Stimulated activated CD4-positive, alpha-beta T cell treated with anti-CD3 and anti-CD28 coated beads, Interleukin-1b, Interleukin-23, amount 100 ng/mL, for 24 hours (primary cell): ENCODE measurements around the gene APOC4.
"Not testable (repeated sequence)": the region's sequence is repeated elsewhere in the genome, so short reads cannot be mapped to it uniquely, and the experiment has no call there.

Experiments
- DNase-seq, 4 experiments: peaks; one replicate each; pipeline ENCODE4 v3.0.0-alpha.2; 2020; ENCODE audit warnings: low read depth in 4 of 4, low spot score in 1 of 4

Gene APOC4

DNA sequence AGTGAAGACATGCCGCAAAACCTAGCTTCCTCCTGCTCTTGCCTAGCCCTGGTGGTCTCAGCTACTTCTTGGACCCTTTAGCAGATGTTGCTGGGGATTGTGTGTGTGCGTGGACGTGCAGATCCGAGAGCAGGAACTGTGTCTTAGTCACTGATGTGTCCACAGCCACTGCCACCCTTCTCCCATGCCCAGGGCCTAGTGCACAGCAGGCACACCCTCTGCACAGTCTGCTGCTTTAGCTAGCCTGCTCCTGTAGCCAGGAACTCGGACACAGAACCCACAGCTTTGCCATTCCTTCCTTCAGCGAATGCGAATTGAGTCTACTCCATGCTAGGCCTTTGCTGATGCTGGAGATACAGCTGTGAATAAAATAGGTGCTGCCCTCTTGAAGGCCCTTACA lies 15.5 kb downstream of the APOC4 start:
- no peak for DNase-seq

DNA sequence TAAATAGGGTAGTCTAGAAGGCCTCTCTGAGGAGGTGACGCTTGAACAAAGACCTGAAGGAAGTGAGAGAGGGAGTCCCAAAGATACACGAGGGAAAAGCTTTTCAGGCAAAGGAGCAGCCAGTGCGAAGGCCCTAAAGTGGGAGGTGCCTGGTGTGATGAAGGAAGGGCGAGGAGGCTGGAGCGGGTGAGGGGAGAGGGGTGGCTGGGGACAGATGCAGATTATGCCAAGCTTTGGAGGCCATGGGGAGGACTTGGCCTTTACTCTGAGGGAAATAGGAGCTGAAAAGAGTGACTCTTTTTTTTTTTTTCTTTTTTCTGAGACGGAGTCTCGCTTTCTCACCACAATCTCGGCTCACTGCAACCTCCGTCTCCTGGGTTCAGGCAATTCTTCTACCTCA lies 16.1 kb downstream of the APOC4 start:
- DNase-seq = no peak

DNA sequence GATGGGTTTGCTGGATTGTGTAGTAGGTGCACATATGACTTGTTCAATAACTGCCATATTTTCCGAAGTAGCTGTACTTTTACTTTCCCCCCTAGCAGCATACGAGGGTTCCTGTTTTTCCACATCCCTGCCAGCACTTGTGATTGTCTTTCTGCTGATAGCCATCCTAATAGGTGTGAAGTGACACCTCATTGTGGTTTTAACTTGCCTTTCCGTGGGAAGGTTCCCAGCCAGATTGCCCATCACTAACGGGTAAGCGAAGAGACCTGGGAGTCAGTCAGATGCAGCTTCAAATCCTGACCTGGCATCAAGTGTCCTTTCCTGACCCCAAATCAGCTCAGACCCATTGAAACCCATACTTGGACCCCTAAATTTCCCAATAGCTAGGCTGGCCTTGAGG lies 17.7 kb downstream of the APOC4 start:
- no peak for DNase-seq

DNA sequence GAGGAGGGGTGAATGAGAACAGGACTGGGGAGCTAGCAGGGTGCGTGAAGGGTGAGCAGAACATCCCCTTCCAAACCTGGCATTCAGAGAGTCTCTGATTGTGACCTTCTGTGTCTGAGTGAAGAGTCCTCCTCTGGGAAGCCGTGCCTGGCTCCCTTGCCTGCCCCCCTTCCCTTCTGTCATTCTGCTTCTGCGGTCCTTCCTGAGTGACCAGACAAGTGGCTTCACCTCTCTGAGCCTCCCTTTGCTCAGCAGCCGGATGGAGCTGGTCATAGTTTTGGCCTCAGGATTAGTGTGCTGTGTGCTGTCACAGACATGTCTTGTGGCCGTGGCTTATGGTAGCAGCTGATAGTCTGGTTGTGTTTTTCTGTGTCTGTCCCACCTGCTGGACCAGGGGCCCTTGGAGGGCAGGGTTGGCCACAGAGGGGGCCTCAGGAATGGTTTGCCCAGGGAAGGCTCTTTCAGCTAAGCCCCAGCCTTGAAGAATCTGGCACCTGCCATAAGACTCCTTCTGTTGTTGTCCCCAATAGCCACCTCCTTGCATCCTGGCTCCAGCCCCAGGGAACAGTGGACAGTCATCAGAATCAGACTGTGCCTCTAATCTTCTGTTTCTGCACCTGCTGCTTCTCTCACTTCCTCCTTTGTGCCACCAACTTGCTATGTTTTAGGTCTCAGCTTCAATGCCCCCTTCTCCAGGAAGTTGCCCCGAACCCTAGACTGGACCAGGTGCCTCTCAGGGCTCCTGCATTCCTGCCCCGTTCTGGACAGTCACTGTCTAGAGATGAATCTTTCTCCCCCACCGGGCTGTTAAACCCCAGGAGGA lies 19.1 kb downstream of the APOC4 start:
- DNase-seq = no peak

DNA sequence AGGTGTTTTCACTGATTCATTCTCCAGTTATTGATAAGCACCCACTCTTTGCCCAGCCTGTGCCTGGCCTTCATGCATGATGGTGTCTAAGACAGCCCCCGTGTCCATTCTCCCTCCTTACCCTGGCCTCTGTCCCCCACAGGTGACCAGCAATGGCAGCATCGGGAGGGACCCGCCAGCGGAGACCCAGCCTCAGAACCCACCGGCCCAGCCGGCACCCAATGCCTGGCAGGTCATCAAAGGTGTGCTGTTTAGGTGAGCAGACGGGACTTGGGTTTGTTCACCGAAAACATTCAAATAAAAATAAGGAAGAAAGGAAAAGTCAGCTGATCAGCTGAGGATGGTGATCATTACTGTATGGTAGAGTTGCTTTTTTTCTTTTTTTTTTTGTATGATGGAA lies 19.8 kb downstream of the APOC4 start:
- DNase-seq = no peak

DNA sequence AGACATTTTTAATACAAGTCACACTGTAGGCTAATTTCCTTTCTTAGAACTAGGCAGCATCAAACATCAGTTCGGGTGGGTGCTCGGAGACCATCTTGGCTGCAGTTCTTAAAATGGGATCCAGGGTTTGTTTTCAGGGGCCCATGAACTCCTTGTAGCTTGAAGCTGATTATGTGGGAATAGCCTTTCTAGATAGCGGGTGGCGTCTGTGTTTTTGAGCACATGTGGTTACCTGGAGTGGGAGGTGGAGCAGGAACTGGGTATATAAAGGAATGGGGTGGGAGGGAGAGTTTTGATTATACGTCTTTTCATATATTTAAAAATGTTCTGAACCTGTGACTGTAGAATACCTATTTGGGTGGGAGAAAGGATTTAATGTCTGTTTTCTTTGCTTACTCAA lies 26.1 kb downstream of the APOC4 start:
- no peak for DNase-seq

DNA sequence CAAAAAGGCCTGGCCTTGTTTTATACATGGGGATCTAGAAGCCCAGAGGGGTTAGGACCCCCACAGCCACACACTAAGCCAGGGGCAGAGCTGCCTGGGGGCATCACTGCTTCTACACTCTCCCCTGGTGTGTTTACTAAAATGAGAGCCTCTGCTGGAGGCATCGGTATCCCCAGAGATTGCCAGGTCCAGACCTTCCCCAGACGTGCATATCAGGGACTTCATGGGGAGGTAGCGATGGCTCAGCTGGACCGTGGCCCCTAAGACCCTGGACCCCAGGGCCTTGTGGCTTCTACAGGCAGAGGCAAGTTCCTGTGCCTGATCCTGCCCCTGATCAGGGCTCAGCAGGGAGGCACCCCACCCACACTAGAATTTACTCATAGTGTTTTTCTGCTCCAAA lies 26.6 kb downstream of the APOC4 start:
- DNase-seq = no peak

DNA sequence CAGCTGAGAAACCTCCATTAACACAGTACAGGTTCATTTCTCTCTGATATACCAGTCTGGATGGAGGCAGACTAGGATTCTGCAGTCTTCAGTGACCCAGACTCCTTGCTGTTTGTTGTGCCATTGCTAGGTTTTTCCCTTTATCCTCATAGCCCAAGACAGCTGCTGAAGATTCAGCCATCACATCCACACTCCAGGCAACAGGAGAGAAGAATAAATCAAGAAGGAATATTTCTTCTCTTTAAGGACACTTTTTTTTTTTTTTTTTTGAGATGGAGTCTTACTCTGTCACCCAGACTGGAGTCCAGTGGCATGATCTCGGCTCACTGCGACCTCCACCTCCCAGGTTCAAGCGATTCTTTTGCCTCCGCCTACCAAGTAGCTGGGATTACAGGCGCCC lies 27.4 kb downstream of the APOC4 start:
- no peak for DNase-seq

DNA sequence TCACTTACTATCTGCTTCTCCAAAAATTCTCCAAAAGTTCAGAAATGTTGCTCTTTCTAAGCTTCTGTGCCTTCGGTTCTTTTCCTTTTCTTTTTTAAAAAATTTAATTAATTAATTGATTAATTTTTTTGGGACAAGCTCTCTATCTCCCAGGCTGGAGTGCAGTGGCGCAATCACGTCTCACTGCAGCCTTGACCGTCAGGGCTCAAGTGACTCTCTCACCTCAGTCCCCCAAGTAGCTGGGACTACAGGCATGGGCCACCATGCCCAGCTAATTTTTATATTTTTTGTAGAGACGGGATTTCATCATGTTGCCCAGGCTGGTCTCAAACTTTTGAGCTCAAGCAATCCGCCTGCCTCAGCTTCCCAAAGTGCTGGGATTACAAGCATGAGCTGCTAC lies 29.4 kb downstream of the APOC4 start:
- not testable (repeated sequence) for DNase-seq

DNA sequence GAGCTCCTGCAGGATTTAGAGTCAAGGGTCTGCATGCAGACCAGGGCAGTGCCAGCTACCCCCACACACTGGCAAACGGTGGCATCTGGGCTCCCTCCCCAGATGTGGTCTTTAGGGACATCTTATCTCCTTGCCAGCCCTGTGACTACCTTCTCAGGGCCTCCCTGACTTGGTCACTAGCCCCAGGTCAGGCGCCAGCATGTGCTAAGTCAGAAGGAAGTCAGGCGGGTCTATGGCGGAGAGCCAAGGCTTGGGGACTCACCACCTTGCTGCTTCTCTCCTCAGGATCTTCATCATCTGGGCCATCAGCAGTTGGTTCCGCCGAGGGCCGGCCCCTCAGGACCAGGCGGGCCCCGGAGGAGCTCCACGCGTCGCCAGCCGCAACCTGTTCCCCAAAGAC lies 30.8 kb downstream of the APOC4 start:
- no peak for DNase-seq

DNA sequence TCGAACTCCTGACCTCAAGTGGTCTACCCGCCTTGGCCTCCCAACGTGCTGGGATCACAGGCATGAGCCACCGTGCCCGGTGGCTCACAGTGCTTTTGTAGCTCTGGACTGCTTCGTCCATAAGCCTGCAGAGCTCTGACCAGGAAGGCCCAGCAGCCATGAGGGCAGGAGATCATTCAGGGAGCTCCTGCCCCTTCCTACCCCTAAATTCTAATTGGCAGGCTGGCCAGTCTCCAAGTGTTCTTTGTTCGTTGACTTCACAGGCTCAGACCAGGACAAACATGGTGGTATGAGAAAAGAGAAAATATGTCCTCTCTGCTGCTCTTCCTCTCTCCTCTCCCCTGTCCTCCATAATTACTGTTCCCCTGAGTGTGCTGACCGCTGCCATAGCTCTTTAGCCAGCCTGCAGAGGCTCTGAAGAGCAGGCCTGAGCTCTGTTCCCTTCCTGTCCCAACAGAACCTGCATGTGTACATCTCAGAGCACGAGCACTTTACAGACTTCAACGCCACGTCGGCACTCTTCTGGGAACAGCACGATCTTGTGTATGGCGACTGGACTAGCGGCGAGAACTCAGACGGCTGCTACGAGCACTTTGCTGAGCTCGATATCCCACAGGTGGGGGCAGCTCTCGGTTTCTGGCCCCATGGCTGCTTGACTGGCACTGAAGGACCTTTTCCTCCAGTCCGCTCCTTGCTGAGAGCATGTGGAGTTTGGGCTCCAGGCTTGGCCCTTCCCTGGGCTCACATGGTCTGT lies 32.1 kb downstream of the APOC4 start:
- no peak for DNase-seq

DNA sequence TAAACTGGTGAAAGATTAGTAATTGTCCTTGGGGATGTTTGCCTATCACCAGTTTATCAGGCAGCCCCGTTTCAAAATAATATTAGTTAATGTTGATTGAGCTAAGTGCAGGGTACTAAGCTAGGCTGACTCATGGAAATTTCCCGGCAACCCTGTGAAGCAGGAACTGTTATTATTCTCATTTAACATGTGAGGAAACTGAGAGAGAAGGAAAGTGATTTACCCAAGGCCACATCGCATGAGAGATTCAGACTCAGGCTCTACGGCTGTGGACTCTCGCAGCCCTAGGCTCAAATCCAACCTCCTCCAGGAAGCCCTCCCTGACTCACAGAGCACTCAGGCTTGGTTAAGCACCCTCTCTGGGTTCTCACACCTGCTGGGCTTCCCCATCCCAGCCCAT lies 32.8 kb downstream of the APOC4 start:
- DNase-seq = no peak

DNA sequence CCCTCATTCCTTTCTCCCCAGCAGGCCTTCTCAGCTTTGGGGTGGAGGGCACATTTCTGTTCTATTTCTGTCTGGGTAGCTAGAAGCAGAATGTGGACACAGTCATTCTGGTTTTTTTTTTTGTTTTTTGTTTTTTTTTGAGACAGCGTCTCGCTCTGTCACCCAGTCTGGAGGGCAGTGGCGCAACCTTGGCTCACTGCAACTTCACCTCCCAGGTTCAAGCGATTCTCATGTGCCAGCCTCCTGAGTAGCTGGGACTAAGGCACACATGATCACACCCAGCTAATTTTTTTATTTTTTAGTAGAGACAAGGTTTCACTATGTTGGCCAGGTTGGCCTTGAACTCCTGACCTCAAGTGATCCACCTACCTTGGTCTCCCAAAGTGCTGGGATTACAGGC lies 33.4 kb downstream of the APOC4 start:
- no peak for DNase-seq

DNA sequence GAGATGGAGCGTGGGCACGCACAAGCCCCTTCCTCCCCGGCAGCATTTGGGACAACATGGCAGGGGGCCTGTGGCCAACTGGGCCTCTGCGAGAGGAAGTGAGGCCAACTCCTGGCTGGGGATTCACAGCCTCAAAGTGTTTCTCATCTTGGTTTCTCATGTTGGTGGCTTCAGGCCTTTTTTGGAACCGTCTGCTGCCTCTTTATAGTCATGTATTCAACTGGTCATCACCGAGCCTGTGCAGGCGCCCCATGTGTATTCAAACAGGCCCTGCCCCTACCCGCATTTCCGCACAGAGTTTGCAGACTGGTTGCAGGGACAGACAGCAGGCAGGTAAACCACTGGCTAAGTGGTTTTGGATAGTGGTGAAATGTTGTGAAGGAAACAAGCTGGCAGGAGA lies 42.0 kb downstream of the APOC4 start:
- no peak for DNase-seq

DNA sequence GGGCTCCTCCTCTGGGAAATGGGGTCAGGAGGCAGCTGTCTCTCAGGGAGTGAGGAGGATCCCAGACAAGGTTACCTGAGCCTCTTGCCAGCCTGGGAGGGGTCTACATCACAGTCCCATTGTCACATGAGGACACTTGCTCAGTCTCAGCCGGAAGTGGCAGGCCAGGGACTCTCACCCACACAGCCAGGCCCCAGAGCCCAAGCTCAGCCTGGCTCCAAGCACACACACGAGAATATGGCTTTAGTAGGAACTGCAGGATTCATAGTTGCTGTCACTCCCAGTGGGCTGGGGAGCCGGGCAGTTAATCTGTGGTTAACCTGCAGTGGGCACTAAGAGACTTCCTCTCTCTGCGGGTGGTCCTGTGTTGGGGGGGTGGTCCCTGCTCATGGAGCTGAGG lies 43.4 kb downstream of the APOC4 start:
- DNase-seq = no peak

DNA sequence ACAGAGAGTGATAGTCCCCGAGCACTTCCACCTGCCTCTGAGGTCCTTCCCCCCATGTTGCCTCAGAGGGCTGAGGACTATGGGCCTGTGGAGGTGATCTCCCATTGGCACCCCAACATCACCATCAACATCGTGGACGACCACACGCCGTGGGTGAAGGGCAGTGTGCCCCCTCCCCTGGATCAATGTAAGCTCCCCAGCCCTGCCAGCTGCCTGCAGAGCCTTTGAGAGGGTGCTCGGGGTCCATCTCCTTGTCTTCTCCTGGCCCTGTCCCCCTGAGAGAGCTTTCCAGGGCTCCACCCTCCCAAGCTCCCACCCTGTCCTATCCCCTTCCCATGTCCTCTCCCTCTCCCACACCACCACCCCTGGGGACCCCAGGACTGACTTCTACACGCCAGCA lies 44.4 kb downstream of the APOC4 start:
- no peak for DNase-seq

DNA sequence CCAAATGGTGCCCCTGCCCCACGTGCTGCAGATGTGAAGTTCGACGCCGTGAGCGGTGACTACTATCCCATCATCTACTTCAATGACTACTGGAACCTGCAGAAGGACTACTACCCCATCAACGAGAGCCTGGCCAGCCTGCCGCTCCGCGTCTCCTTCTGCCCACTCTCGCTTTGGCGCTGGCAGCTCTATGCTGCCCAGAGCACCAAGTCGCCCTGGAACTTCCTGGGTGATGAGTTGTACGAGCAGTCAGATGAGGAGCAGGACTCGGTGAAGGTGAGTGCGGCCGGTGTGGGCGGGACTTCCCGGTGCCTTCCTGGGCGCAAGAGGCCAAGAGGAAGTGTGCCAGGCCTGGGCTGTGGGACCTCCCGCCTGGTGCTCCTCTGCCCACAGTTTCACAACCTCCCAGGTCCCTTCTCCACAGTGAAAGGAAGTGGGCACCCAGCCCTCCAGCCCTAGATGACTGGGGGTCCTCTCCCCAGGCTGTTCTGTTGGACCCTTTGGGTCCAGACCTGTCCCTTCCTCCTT lies 45.2 kb downstream of the APOC4 start:
- DNase-seq = no peak

DNA sequence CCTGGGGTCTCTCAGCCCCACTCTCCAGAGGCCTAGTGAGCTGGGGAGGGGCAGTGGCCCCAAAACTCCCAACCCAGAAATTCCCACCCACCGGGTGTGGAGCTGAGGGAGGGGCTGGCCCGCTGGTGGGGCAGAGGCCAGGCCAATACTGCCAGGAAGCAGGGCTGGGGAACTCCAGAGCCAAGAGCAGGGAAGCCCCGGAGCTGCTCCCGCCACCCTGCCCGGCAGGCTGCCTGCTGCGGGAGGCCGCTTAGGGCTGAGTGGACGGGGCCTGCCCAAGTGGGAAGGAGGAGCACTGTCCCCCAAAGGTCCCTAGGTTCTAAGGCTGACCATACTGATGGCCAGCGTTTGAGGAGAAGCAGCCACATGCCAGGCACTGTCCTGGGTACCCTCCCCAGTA lies 46.2 kb downstream of the APOC4 start:
- DNase-seq = no peak

DNA sequence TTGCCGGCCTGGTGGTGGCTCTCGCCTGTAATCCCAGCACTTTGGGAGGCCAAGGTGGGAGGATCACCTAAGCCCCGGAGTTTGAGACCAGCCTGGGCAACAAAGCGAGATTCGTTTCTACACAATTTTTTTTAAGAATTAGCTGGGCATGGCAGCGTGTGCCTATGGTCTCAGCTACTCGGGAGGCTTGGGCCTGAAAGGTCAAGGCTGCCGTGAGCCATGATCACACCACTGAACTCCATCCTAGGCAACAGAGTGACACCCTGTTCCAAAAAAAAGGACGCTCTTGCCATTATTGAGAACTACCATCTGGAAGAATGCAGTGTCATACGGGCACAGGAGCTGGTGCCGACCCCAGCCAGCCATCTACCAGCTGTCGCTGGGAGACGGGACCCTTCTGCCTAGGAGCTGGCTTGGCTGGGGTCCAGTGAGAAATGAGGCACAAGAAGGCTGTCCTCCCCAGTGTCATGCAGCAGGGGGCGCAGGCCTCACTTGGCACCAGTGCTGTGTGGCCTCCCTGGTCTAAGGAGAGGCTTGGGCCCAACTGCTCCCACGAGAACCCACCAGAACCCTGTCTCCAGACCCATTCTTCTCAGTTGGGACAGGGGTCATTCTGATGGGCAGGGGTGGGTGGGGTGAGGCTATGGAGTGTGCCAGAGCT lies 47.0 kb downstream of the APOC4 start:
- peak; percentile 24 to 53 (median 39) for DNase-seq

DNA sequence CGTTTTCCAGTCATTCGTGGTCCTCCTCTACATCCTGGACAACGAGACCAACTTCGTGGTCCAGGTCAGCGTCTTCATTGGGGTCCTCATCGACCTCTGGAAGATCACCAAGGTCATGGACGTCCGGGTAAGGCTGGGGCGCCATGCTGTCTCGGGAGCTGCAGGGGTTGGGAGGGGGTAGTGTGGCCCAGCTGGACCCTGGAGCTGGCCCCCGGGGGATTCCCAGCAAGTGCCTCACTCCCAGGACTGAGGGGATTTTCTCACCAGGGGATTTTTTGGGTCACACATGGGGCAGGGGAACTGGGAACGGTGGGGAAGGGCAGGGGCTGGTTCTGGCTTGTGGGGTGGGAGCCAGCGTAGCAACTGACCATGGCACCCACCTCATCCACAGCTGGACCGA lies 48.4 kb downstream of the APOC4 start:
- DNase-seq = no peak

DNA sequence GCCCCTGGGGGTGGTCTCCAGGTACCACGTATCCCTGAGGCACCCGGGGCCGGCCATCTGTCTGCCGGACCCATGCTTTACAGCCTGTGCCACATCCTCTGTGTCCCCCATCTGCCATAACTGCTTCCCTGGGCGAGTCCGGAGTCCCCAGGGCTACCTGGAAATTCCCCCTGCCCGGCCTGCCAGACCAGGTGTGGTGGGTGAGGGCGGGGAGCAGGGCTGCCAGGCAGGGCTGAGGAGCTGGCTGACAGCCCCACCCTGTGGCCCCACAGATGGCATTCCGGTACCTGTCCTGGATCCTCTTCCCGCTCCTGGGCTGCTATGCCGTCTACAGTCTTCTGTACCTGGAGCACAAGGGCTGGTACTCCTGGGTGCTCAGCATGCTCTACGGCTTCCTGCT lies 48.9 kb downstream of the APOC4 start:
- DNase-seq = no peak
